NCI-H2171 treated with DMSO at 0.1 percent for 48 hours (cell line): Measurements from ENCODE around the gene PXN.

Experiments used
- DNase-seq: peaks from one replicate; lab custom pipeline; 2025; lab: John Stamatoyannopoulos, UW

The PXN gene

DNA sequence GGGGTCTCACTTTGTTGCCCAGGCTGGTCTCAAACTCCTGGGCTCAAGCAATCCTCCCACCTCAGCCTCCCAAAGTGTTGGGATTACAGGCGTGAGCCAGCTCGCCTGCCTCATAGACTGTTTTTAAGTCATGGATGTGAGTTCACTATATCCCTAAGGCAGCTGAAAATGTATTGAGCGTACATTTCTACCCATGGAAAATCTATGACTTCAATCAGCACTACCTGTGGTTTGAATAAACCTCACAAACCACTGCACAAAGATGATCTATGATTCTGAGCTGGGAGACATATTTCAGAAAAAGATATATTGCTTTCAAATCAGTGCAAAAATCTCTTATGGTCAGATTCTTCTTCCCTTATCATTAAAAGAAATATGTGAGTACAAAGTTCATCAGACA is 93.5 kb downstream of the PXN start:
- no peak for DNase-seq

DNA sequence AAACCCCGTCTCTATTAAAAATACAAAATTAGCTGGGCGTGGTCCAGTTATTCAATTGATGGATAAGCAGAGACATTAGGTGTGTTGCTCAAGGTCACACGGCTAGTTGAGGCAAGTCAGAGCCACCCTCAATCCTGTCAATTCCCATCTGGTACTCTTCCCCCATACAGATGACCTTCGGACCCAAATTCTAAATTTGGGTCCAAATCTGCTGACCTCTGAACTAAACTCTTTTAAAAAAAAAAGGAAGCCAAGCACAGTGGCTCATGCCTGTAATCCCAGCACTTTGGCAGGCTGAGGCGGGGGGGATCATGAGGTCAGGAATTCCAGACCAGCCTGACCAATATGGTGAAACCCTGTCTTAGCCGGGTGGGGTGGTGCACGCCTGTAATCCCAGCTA is 94.9 kb downstream of the PXN start:
- DNase-seq, result no peak

DNA sequence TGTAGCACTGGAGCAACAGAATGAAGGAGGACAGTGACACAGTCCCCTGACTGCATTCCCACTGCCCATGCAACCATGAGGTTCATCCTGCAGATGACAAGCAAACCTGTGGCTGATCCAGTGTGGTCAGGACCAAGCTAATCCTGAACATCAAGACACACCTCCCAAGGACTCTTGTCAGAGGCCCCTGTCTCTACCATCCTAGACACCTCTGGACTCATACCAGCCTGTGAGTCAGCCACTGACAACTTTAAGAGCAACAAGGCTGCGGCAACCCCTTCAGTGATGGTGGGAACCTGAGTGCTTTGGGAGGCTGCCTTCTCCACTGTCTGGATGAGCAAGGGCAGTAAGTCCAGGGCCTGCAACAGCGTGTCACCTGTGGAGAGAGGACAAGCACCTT is 95.6 kb downstream of the PXN start:
- no peak for DNase-seq

DNA sequence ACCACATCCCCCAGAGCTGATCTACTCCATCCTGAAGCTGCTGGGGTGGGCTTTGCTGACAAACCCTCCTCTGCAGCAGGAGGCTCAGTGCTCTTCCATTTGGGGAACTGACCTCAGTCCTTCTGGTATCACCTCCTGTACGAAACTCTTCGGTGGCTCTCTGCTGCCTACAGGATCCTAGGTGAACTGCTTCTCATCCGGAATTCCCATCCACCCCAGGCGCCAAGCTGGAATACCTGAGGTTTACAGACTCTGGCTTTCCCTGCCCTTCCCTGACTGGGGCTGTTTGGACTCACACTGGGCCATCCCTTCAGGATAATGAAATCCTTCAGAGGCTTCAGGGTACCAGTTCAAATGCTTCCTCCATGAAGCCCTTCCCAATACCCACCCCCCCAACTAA is 97.2 kb downstream of the PXN start:
- DNase-seq, result no peak

DNA sequence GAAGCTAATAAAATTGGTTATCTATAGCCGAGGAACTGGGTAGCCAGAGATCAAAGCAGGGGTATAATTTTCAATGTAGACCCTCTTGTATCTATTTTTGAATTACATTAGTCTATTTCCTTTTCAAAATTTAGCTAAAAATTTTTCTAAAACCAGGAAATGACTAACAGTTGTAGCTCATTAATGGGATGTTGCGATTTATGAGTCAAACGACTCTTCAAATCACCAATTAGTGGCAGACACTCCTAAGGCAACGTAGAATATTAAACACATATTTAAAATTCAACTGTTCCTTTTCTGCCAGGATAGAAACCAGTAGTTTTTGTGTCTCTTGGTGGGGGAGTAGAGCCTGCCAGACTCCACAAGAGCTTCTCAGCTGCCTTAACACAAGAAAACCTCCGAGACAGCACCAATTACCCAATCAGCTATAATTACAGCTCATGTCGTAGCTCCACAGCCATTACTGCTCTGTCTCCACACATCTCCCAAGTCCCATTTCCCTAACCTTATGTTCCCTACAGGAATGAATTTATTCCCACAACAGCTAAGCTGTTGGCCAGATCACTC is 97.9 kb downstream of the PXN start:
- DNase-seq, result no peak

DNA sequence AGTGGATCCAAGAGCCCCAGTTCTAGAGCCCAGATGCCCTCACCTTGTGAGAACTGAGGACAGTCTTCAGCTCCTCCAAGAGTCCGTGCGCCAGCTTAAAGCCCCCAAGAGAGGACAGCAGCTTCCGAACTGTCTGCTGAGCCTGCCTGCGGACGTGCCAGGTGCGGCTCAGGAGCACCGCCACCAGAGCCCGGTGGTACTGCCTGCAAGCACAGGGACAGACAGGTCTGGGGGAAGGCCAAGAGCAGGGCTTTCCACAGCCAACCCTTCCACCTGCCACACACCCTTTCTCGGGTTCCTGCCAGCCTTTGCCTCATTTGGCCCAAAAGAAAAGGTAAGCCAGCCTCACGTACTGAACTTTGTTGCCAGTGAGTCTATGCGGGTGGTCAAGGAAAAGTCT is 101.2 kb downstream of the PXN start:
- no peak for DNase-seq

DNA sequence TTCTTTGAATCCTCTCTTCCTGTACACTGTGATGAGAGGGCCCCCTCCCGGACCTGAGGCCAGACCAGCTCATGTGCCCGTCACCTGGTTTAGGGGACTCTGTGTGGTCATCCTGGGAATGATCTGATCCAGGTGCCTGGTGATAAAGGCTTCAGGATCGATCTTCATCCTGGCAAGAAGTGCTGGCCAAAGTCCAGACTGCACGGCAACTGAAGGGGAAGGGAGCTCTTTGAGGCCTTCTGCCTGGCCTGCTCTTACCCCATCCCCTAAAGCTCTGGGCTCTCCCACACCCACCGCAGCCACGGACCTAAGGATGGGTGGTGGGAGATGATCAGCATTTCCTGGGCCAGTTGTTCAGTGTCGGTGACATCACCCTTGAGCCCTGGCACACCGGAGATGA is 102.8 kb downstream of the PXN start:
- DNase-seq, result no peak

DNA sequence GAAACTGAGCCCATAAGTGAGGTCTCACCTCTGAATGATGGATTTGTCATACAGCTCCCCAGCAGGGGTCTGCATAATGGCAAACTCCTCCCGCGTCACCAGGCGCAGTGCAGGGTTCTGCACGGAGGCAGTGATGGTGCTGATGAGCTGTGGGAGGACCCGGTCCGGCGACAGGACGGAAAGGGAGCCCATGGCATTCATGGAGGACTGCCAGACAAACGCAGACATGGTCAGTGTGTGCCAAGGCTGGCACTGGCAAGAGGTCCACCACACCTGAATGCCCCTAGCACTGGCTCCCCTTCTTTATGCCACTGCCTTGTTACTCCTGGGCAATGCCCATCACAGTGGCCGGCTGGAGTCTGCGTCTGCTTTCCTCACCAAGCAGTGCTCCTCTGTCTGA is 103.7 kb downstream of the PXN start:
- DNase-seq, result no peak
